ENCODE measurements around the gene FBXO40.

DNA sequence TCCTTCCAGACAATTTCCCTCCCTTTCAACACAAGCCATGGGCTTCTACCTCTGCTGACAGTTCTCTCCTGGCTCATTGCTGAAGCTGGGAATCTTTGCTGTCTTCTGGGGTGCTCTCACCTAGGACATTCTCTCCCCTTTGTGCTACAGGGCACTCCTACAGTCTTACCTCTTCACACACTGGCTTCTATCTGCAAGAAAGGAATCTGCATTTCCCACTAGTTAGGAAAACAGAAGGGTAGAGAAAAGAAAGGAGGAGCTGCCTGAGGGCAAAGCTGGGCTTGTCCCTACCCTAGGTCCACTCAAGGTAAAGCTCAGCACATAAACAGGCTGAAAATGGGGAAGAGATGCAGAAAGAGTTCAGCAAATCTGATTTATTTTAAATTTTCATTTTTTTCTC, 31.0 kb upstream of the FBXO40 start:
- TF ChIP-seq SMC3 (conservative IDR thresholded peaks at IDR 0.05; ENCODE audit: insufficient read depth, low read depth, low read length) (no peak), TAF1 (IDR thresholded peaks at IDR 0.05; ENCODE audit: control insufficient read depth, extremely low read depth, insufficient read depth, low read length, severe bottlenecking) (no peak), MEF2A (IDR thresholded peaks at IDR 0.05; ENCODE audit: control insufficient read depth, low read depth, low read length) (no peak), SP1 (CRISPR knock-in tag; IDR thresholded peaks at IDR 0.05) (no peak), TARDBP (IDR thresholded peaks at IDR 0.05) (no peak), CTCF (IDR thresholded peaks at IDR 0.05 in 2 of 3, conservative IDR thresholded peaks at IDR 0.05 in 1 of 3; ENCODE audit: insufficient read depth in 2 of 3, low read depth in 1 of 3, low read length in 3 of 3) (no peak), KLF16 (IDR thresholded peaks at IDR 0.05) (no peak), SLC30A9 (CRISPR knock-in tag; IDR thresholded peaks at IDR 0.05) (no peak), SRSF1 (IDR thresholded peaks at IDR 0.05; ENCODE audit: low read depth, low read length) (no peak)
- TF ChIP-seq, protein P1, sequence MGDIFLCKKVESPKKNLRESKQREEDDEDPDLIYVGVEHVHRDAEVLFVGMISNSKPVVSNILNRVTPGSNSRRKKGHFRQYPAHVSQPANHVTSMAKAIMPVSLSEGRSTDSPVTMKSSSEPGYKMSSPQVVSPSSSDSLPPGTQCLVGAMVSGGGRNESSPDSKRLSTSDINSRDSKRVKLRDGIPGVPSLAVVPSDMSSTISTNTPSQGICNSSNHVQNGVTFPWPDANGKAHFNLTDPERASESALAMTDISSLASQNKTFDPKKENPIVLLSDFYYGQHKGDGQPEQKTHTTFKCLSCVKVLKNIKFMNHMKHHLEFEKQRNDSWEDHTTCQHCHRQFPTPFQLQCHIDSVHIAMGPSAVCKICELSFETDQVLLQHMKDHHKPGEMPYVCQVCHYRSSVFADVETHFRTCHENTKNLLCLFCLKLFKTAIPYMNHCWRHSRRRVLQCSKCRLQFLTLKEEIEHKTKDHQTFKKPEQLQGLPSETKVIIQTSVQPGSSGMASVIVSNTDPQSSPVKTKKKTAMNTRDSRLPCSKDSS (IDR thresholded peaks at IDR 0.05; ENCODE audit: low read depth, partially characterized antibody), result no peak
